ENCODE results near the gene GRID2. TPM values are rescaled to one million over a fixed set of nuclear protein-coding genes. Genes with fewer than 3 reads are reported as not detected.

GRID2 gene
- total and polyA plus RNA-seq, 10 of the 15 experiments (the other 5 are each of a cell fraction or from before 2014, with no cell fraction given): not detected

- POLR2A ChIA-PET: no interaction called here
- H3K27ac ChIP-seq (ENCODE audit: control insufficient read depth, insufficient read depth): no peak overlapping the region
- no peaks in the 10 kb centered on the region for H3K4me1 ChIP-seq (ENCODE audit: control insufficient read depth, insufficient read depth, low read length)
- no peaks in the 10 kb centered on the region for H3K9me3 ChIP-seq (replicated peaks; ENCODE audit: control insufficient read depth, insufficient read depth, low read length)
- DNase-seq (ENCODE audit: low read depth, low spot score) (no peak), ATAC-seq (no peak), FAIRE-seq (no peak)
- SMC1A ChIA-PET (ENCODE audit: uncharacterized antibody, unreplicated experiment): interaction anchor here (0.8 to 1.6 kb wide), 6 partner anchors 8 to 27 kb away, joined by 3 to 4 read pairs (median 4); no protein-coding TSS in a partner anchor
- RAD21 ChIA-PET (ENCODE audit: unreplicated experiment): no interaction called here
- TF ChIP-seq, protein P1, sequence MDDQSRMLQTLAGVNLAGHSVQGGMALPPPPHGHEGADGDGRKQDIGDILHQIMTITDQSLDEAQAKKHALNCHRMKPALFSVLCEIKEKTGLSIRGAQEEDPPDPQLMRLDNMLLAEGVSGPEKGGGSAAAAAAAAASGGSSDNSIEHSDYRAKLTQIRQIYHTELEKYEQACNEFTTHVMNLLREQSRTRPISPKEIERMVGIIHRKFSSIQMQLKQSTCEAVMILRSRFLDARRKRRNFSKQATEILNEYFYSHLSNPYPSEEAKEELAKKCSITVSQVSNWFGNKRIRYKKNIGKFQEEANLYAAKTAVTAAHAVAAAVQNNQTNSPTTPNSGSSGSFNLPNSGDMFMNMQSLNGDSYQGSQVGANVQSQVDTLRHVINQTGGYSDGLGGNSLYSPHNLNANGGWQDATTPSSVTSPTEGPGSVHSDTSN (IDR thresholded peaks at IDR 0.05; ENCODE audit: insufficient replicate concordance, low read depth, low read length): no peak
- no peak for TF ChIP-seq TARDBP (IDR thresholded peaks at IDR 0.05; ENCODE audit: borderline replicate concordance)
- TF ChIP-seq CHD4 (IDR thresholded peaks at IDR 0.05): no peak
- no peak for TF ChIP-seq EP300 (IDR thresholded peaks at IDR 0.05; ENCODE audit: borderline replicate concordance in 1 of 2, control insufficient read depth in 1 of 2, low read depth in 2 of 2, low read length in 2 of 2)
- no peak for TF ChIP-seq ZBED1 (IDR thresholded peaks at IDR 0.05; ENCODE audit: borderline replicate concordance)
- TF ChIP-seq, protein P2, sequence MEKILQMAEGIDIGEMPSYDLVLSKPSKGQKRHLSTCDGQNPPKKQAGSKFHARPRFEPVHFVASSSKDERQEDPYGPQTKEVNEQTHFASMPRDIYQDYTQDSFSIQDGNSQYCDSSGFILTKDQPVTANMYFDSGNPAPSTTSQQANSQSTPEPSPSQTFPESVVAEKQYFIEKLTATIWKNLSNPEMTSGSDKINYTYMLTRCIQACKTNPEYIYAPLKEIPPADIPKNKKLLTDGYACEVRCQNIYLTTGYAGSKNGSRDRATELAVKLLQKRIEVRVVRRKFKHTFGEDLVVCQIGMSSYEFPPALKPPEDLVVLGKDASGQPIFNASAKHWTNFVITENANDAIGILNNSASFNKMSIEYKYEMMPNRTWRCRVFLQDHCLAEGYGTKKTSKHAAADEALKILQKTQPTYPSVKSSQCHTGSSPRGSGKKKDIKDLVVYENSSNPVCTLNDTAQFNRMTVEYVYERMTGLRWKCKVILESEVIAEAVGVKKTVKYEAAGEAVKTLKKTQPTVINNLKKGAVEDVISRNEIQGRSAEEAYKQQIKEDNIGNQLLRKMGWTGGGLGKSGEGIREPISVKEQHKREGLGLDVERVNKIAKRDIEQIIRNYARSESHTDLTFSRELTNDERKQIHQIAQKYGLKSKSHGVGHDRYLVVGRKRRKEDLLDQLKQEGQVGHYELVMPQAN (conservative IDR thresholded peaks at IDR 0.05): no peak
- no peak for TF ChIP-seq DPF2 (IDR thresholded peaks at IDR 0.05)
- TF ChIP-seq CEBPB (IDR thresholded peaks at IDR 0.05; ENCODE audit: borderline replicate concordance in 1 of 2, low read depth in 2 of 2, low read length in 2 of 2): no peak
- TF ChIP-seq SIX5 (IDR thresholded peaks at IDR 0.05; ENCODE audit: low read depth, low read length, severe bottlenecking): no peak
- no peak for TF ChIP-seq SKIL (IDR thresholded peaks at IDR 0.05; ENCODE audit: low read depth, poor library complexity, severe bottlenecking)
- no peak for TF ChIP-seq CREB1 (IDR thresholded peaks at IDR 0.05; ENCODE audit: low read depth)
- no peak for TF ChIP-seq NR2F1 (conservative IDR thresholded peaks at IDR 0.05)
- TF ChIP-seq CREM (IDR thresholded peaks at IDR 0.05; ENCODE audit: low read depth): no peak
- TF ChIP-seq PAX5 (IDR thresholded peaks at IDR 0.05; ENCODE audit: borderline replicate concordance, low read depth, low read length): no peak
- TF ChIP-seq KDM1A (IDR thresholded peaks at IDR 0.05; ENCODE audit: borderline replicate concordance): no peak
- CTCF ChIA-PET: interaction anchor here (1.3 kb wide), 1 partner anchor 22 kb away, joined by 3 read pairs; no protein-coding TSS in a partner anchor
- no peaks in the 10 kb centered on the region for H3K27me3 ChIP-seq (replicated peaks in 1 of 2; ENCODE audit: control insufficient read depth in 2 of 2, insufficient read depth in 2 of 2, low read length in 1 of 2)
- H3K79me2 ChIP-seq (ENCODE audit: control insufficient read depth, insufficient read depth, low read length): no peaks in the 10 kb centered on the region
- H3K36me3 ChIP-seq (ENCODE audit: control insufficient read depth in 2 of 2, insufficient read depth in 2 of 2, low read length in 1 of 2): no peaks in the 10 kb centered on the region
- no peak overlapping the region for H3K4me2 ChIP-seq (ENCODE audit: control insufficient read depth, insufficient read depth)
- 54% methylated on average over 1 of the region's 1 CpG for WGBS (ENCODE audit: insufficient coverage, insufficient replicate concordance, low lambda C conversion rate, missing lambda C conversion rate)
- H2AFZ ChIP-seq (ENCODE audit: control insufficient read depth, low read depth, low read length): no peak overlapping the region
- in situ Hi-C loops (cut with MboI) (no loop called here), intact Hi-C loops (cut with micrococcal nuclease; ENCODE audit: unreplicated experiment) (no loop called here)
- no peak overlapping the region for H3K9ac ChIP-seq (ENCODE audit: control insufficient read depth, insufficient read depth, low read length)
- H3K4me3 ChIP-seq: no peak overlapping the region
- no peaks in the 10 kb centered on the region for H4K20me1 ChIP-seq (ENCODE audit: control insufficient read depth, insufficient read depth)
- BruUV-seq (replicated peaks): no TSS peak
These were observed 1428.7 kb downstream of the GRID2 start for GRCh38 chr4:93732509-93732908.

Data from GM12878 (cell line).